ENCODE results near the gene COX4I1. TPM values are rescaled to one million over a fixed set of nuclear protein-coding genes. Genes with fewer than 3 reads are reported as not detected.

Gene COX4I1
- total RNA-seq, 2 donors from 2014 or later = 273 to 322 TPM

- no peak for DNase-seq (ENCODE audit: low spot score)
- intact Hi-C loops (cut with DNase I) = no loop called here
These were observed 35.9 kb upstream of the COX4I1 start for GRCh38 chr16:85763616-85764015.

- intact Hi-C loops (cut with DNase I) = no loop called here
These were observed 34.3 kb upstream of the COX4I1 start for GRCh38 chr16:85765211-85765610.

GRCh38 chr16:85765767-85766166, 33.7 kb upstream of the COX4I1 start:
- no peak for DNase-seq (ENCODE audit: low spot score)
- intact Hi-C loops (cut with DNase I) = no loop called here

More at GRCh38 chr16:85765211-85765610, 34.3 kb upstream of the COX4I1 start:
- no peak for DNase-seq (ENCODE audit: low spot score)

GRCh38 chr16:85767531-85767930, 32.0 kb upstream of the COX4I1 start:
- intact Hi-C loops (cut with DNase I) = no loop called here
- DNase-seq (ENCODE audit: low spot score) = no peak

GRCh38 chr16:85768199-85768598, 31.3 kb upstream of the COX4I1 start:
- intact Hi-C loops (cut with DNase I) = no loop called here
- no peak for DNase-seq (ENCODE audit: low spot score)

- intact Hi-C loops (cut with DNase I) = no loop called here
- DNase-seq (ENCODE audit: low spot score) = no peak
These were observed 28.8 kb upstream of the COX4I1 start for GRCh38 chr16:85770741-85771140.

GRCh38 chr16:85773044-85773443, 26.5 kb upstream of the COX4I1 start:
- intact Hi-C loops (cut with DNase I) = no loop called here
- no peak for DNase-seq (ENCODE audit: low spot score)

- no peak for DNase-seq (ENCODE audit: low spot score)
- intact Hi-C loops (cut with DNase I) = no loop called here
These were observed 25.4 kb upstream of the COX4I1 start for GRCh38 chr16:85774136-85774535.

GRCh38 chr16:85774811-85775210, 24.7 kb upstream of the COX4I1 start:
- intact Hi-C loops (cut with DNase I) = no loop called here
- DNase-seq (ENCODE audit: low spot score) = no peak

GRCh38 chr16:85777583-85778310, 21.7 kb upstream of the COX4I1 start:
- no peak for DNase-seq (ENCODE audit: low spot score)
- intact Hi-C loops (cut with DNase I) = no loop called here

- DNase-seq (ENCODE audit: low spot score) = no peak
- intact Hi-C loops (cut with DNase I) = no loop called here
These were observed 20.6 kb upstream of the COX4I1 start for GRCh38 chr16:85778873-85779272.

- intact Hi-C loops (cut with DNase I) = no loop called here
- no peak for DNase-seq (ENCODE audit: low spot score)
These were observed 19.2 kb upstream of the COX4I1 start for GRCh38 chr16:85780281-85780680.

GRCh38 chr16:85781156-85781555, 18.3 kb upstream of the COX4I1 start:
- intact Hi-C loops (cut with DNase I) = no loop called here
- DNase-seq (ENCODE audit: low spot score) = no peak

- intact Hi-C loops (cut with DNase I) = no loop called here
- no peak for DNase-seq (ENCODE audit: low spot score)
These were observed 17.7 kb upstream of the COX4I1 start for GRCh38 chr16:85781695-85782370.

GRCh38 chr16:85782451-85782850, 17.0 kb upstream of the COX4I1 start:
- intact Hi-C loops (cut with DNase I) = no loop called here
- no peak for DNase-seq (ENCODE audit: low spot score)

- intact Hi-C loops (cut with DNase I) = no loop called here
- no peak for DNase-seq (ENCODE audit: low spot score)
These were observed 16.1 kb upstream of the COX4I1 start for GRCh38 chr16:85783441-85783840.

- intact Hi-C loops (cut with DNase I) = no loop called here
- DNase-seq (ENCODE audit: low spot score) = no peak
These were observed 14.7 kb upstream of the COX4I1 start for GRCh38 chr16:85784813-85785212.

GRCh38 chr16:85785927-85786326, 13.6 kb upstream of the COX4I1 start:
- DNase-seq (ENCODE audit: low spot score) = no peak
- intact Hi-C loops (cut with DNase I) = no loop called here

GRCh38 chr16:85788819-85789218, 10.7 kb upstream of the COX4I1 start:
- DNase-seq (ENCODE audit: low spot score) = no peak
- intact Hi-C loops (cut with DNase I) = no loop called here

GRCh38 chr16:85789773-85790172, 9.7 kb upstream of the COX4I1 start:
- intact Hi-C loops (cut with DNase I) = no loop called here
- no peak for DNase-seq (ENCODE audit: low spot score)

GRCh38 chr16:85793662-85794298, 5.7 kb upstream of the COX4I1 start:
- intact Hi-C loops (cut with DNase I) = no loop called here
- DNase-seq (ENCODE audit: low spot score) = no peak

Measured in posterior vena cava (tissue), 2 donors.